ENCODE results near the gene PRCC.

The PRCC gene

DNA sequence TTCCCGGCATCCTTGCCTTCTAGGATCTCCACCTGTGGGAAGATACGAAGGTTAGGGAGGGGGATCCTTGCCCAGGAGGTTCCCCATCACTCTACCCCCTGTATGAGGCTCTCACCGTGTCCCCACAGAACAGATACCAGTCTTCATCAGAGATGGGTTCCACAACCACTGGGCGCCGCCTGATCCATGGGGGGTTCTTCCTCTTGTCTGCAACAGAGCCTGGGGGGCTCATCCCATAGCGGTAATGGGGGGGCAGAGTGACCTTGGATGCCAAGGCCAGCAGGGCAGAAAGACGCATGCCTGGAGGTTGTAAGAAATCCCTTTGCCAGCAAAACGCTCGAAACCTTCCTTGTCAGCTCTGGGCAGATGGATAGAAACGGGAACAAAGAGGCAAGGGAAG is 28.9 kb upstream of the PRCC start:
- Histone ChIP-seq H3K9me3 (ENCODE audit: control insufficient read depth, insufficient read depth, low read length) (no peaks in the 10 kb centered on the region), H3K27ac (ENCODE audit: low read length) (no peak overlapping the region), H3K4me1 (ENCODE audit: control insufficient read depth, insufficient read depth, low read length) (no peaks in the 10 kb centered on the region; the same call in 1 of the 2 replicates), H3K4me3 (ENCODE audit: low read length) (no peak overlapping the region), H3K27me3 (ENCODE audit: control insufficient read depth, insufficient read depth, low read length) (no peaks in the 10 kb centered on the region), H3K36me3 (ENCODE audit: control insufficient read depth, insufficient read depth, low read length) (peaks cover 12% of the 10 kb centered on the region)
- WGBS (ENCODE audit: insufficient coverage, insufficient read length): no CpG with 5 or more reads among the region's 10 CpGs
- no peak for DNase-seq (ENCODE audit: low read depth, low spot score)

- no CpG with 5 or more reads among the region's 2 CpGs for WGBS (ENCODE audit: insufficient coverage, insufficient read length)
- Histone ChIP-seq H3K9me3 (ENCODE audit: control insufficient read depth, insufficient read depth, low read length) (no peaks in the 10 kb centered on the region), H3K27me3 (ENCODE audit: control insufficient read depth, insufficient read depth, low read length) (no peaks in the 10 kb centered on the region), H3K27ac (ENCODE audit: low read length) (no peak overlapping the region), H3K36me3 (ENCODE audit: control insufficient read depth, insufficient read depth, low read length) (peaks cover 13% of the 10 kb centered on the region), H3K4me1 (ENCODE audit: control insufficient read depth, insufficient read depth, low read length) (no peaks in the 10 kb centered on the region; the same call in 1 of the 2 replicates), H3K4me3 (ENCODE audit: low read length) (no peak overlapping the region)
- DNase-seq (ENCODE audit: low read depth, low spot score): no peak
These were observed 28.4 kb upstream of the PRCC start for GRCh38 chr1:156738916-156739315.

GRCh38 chr1:156740237-156740740 is 27.0 kb upstream of the PRCC start:
- Histone ChIP-seq H3K4me1 (ENCODE audit: control insufficient read depth, insufficient read depth, low read length) (no peaks in the 10 kb centered on the region; the same call in 1 of the 2 replicates), H3K9me3 (ENCODE audit: control insufficient read depth, insufficient read depth, low read length) (no peaks in the 10 kb centered on the region), H3K4me3 (ENCODE audit: low read length) (peak overlapping the region; percentile 50; the same call in 1 of the 2 replicates), H3K36me3 (ENCODE audit: control insufficient read depth, insufficient read depth, low read length) (peaks cover 17% of the 10 kb centered on the region; the same call in 1 of the 2 replicates), H3K27me3 (ENCODE audit: control insufficient read depth, insufficient read depth, low read length) (no peaks in the 10 kb centered on the region), H3K27ac (ENCODE audit: low read length) (no peak overlapping the region)
- WGBS (ENCODE audit: insufficient coverage, insufficient read length): no CpG with 5 or more reads among the region's 7 CpGs
- no peak for DNase-seq (ENCODE audit: low read depth, low spot score)

- H3K9me3 ChIP-seq (ENCODE audit: control insufficient read depth, insufficient read depth, low read length): no peaks in the 10 kb centered on the region
- peak within 1 kb of the TSS; percentile 50; the same call in 1 of the 2 replicates for H3K4me3 ChIP-seq (ENCODE audit: low read length)
- peak; percentile 100 for DNase-seq (ENCODE audit: low read depth, low spot score)
- H3K36me3 ChIP-seq (ENCODE audit: control insufficient read depth, insufficient read depth, low read length): peaks cover 17% of the 10 kb centered on the region; the same call in 1 of the 2 replicates
- no peaks in the 10 kb centered on the region for H3K27me3 ChIP-seq (ENCODE audit: control insufficient read depth, insufficient read depth, low read length)
- H3K4me1 ChIP-seq (ENCODE audit: control insufficient read depth, insufficient read depth, low read length): peaks cover 2% of the 10 kb centered on the region; the same call in 1 of the 2 replicates
- WGBS (ENCODE audit: insufficient coverage, insufficient read length): no CpG with 5 or more reads among the region's 38 CpGs
- H3K27ac ChIP-seq (ENCODE audit: low read length): no peak within 1 kb of the TSS
These were observed 26.4 kb upstream of the PRCC start, which contains the start of gene MRPL24 for GRCh38 chr1:156740741-156741480. Gene MRPL24 (minus strand): TSS chr1:156741088. CDS start chr1:156738704, 2,384 bp downstream.

- Histone ChIP-seq H3K4me3 (ENCODE audit: low read length) (no peak overlapping the region), H3K27me3 (ENCODE audit: control insufficient read depth, insufficient read depth, low read length) (no peaks in the 10 kb centered on the region), H3K27ac (ENCODE audit: low read length) (no peak overlapping the region), H3K36me3 (ENCODE audit: control insufficient read depth, insufficient read depth, low read length) (peaks cover 17% of the 10 kb centered on the region; the same call in 1 of the 2 replicates), H3K9me3 (ENCODE audit: control insufficient read depth, insufficient read depth, low read length) (no peaks in the 10 kb centered on the region), H3K4me1 (ENCODE audit: control insufficient read depth, insufficient read depth, low read length) (peaks cover 3% of the 10 kb centered on the region; the same call in 1 of the 2 replicates)
- DNase-seq (ENCODE audit: low read depth, low spot score): no peak
- no CpG with 5 or more reads among the region's 8 CpGs for WGBS (ENCODE audit: insufficient coverage, insufficient read length)
These were observed 25.8 kb upstream of the PRCC start for GRCh38 chr1:156741481-156741983.

DNA sequence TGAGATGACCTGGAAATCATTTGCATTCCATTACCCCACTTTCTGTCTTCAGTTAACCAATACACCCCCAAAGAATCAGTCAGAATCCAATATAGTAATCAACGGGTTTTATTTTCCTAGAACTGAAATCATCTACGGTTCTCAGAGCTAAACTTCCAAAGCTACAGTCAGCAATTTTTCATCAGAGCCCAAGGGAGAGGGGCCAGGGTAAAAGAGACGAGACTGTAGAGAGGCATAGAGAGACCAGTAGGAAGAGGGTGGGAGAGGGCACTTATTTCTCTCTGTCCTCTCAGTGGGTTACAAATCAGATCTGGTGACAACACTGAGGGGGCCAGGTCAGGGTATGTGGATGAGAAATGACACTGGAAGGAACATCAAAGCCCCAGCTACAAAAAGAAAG is 25.3 kb upstream of the PRCC start:
- H3K4me3 ChIP-seq (ENCODE audit: low read length): no peak overlapping the region
- H3K36me3 ChIP-seq (ENCODE audit: control insufficient read depth, insufficient read depth, low read length): peaks cover 17% of the 10 kb centered on the region; the same call in 1 of the 2 replicates
- no peaks in the 10 kb centered on the region for H3K9me3 ChIP-seq (ENCODE audit: control insufficient read depth, insufficient read depth, low read length)
- H3K27me3 ChIP-seq (ENCODE audit: control insufficient read depth, insufficient read depth, low read length): no peaks in the 10 kb centered on the region
- no peak for DNase-seq (ENCODE audit: low read depth, low spot score)
- H3K4me1 ChIP-seq (ENCODE audit: control insufficient read depth, insufficient read depth, low read length): peaks cover 3% of the 10 kb centered on the region; the same call in 1 of the 2 replicates
- WGBS (ENCODE audit: insufficient coverage, insufficient read length): no CpG with 5 or more reads among the region's 3 CpGs
- H3K27ac ChIP-seq (ENCODE audit: low read length): no peak overlapping the region

DNA sequence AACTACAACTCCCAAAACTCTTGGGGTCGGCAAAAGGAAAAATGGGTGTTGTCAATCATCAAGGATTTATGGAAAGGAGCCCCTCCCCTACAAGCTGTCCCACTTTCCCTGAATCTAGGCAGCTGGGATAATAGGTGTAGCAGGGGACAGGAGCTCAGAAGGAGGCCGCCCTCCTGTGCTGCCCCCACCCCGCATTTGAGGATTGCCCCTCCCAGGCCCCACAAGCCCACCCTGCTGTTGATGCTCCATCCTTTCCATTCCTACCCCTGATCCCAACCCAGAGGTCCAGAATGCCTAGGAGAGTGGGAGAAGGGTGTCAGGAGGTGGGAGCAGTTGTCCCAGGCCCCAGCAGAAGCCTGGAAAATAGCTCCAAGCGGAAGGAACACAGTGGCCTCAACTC is 24.5 kb upstream of the PRCC start:
- no CpG with 5 or more reads among the region's 4 CpGs for WGBS (ENCODE audit: insufficient coverage, insufficient read length)
- Histone ChIP-seq H3K4me1 (ENCODE audit: control insufficient read depth, insufficient read depth, low read length) (peaks cover 5% of the 10 kb centered on the region; the same call in 1 of the 2 replicates), H3K27ac (ENCODE audit: low read length) (no peak overlapping the region)

GRCh38 chr1:156743367-156744302 is 23.7 kb upstream of the PRCC start:
- no peak overlapping the region for H3K27ac ChIP-seq (ENCODE audit: low read length)
- WGBS (ENCODE audit: insufficient coverage, insufficient read length): no CpG with 5 or more reads among the region's 14 CpGs
- peaks cover 17% of the 10 kb centered on the region; the same call in 1 of the 2 replicates for H3K36me3 ChIP-seq (ENCODE audit: control insufficient read depth, insufficient read depth, low read length)
- H3K4me3 ChIP-seq (ENCODE audit: low read length): no peak overlapping the region
- peaks cover 10% of the 10 kb centered on the region for H3K4me1 ChIP-seq (ENCODE audit: control insufficient read depth, insufficient read depth, low read length)
- no peaks in the 10 kb centered on the region for H3K27me3 ChIP-seq (ENCODE audit: control insufficient read depth, insufficient read depth, low read length)
- no peak for DNase-seq (ENCODE audit: low read depth, low spot score)
- H3K9me3 ChIP-seq (ENCODE audit: control insufficient read depth, insufficient read depth, low read length): no peaks in the 10 kb centered on the region

More for the DNA sequence above, 24.5 kb upstream of the PRCC start:
- H3K36me3 ChIP-seq (ENCODE audit: control insufficient read depth, insufficient read depth, low read length): peaks cover 17% of the 10 kb centered on the region; the same call in 1 of the 2 replicates
- no peak for DNase-seq (ENCODE audit: low read depth, low spot score)
- H3K4me3 ChIP-seq (ENCODE audit: low read length): no peak overlapping the region
- H3K27me3 ChIP-seq (ENCODE audit: control insufficient read depth, insufficient read depth, low read length): no peaks in the 10 kb centered on the region
- H3K9me3 ChIP-seq (ENCODE audit: control insufficient read depth, insufficient read depth, low read length): no peaks in the 10 kb centered on the region

- no peaks in the 10 kb centered on the region for H3K9me3 ChIP-seq (ENCODE audit: control insufficient read depth, insufficient read depth, low read length)
- peaks cover 17% of the 10 kb centered on the region; the same call in 1 of the 2 replicates for H3K36me3 ChIP-seq (ENCODE audit: control insufficient read depth, insufficient read depth, low read length)
- WGBS (ENCODE audit: insufficient coverage, insufficient read length): no CpG with 5 or more reads among the region's 12 CpGs
- DNase-seq (ENCODE audit: low read depth, low spot score): no peak
- no peaks in the 10 kb centered on the region for H3K27me3 ChIP-seq (ENCODE audit: control insufficient read depth, insufficient read depth, low read length)
- no peak overlapping the region for H3K27ac ChIP-seq (ENCODE audit: low read length)
- no peak overlapping the region for H3K4me3 ChIP-seq (ENCODE audit: low read length)
- H3K4me1 ChIP-seq (ENCODE audit: control insufficient read depth, insufficient read depth, low read length): peaks cover 14% of the 10 kb centered on the region
These were observed 23.0 kb upstream of the PRCC start for GRCh38 chr1:156744344-156744743.

All from iPS DF 6.9 (cell line).